Measurements from ENCODE around the gene TMEM132D. TPM values are rescaled to one million over a fixed set of nuclear protein-coding genes. Genes with fewer than 3 reads are reported as not detected.

The TMEM132D gene
- total and polyA plus RNA-seq, 4 donors: 0.01 to 0.14 (median 0.08) TPM

- TF ChIP-seq NR2F2 (IDR thresholded peaks at IDR 0.05): no peak
- no peak for TF ChIP-seq JUND (IDR thresholded peaks at IDR 0.05)
- TF ChIP-seq EGR1 (IDR thresholded peaks at IDR 0.05; ENCODE audit: low read depth in 2 of 2): no peak
- no peak for TF ChIP-seq YY1 (IDR thresholded peaks at IDR 0.05)
- no peak for TF ChIP-seq FOXA2 (IDR thresholded peaks at IDR 0.05)
- TF ChIP-seq SP1 (IDR thresholded peaks at IDR 0.05): no peak
- no peak for TF ChIP-seq REST (IDR thresholded peaks at IDR 0.05)
- Histone ChIP-seq H3K9me3 (ENCODE audit: control insufficient read depth in 4 of 4, low read length in 3 of 4) (no peaks in the 10 kb centered on the region), H3K36me3 (ENCODE audit: control insufficient read depth in 4 of 4, insufficient read depth in 3 of 4, low read depth in 1 of 4, low read length in 3 of 4) (no peaks in the 10 kb centered on the region), H3K27ac (ENCODE audit: low read depth in 1 of 2, low read length in 2 of 2) (no peak overlapping the region), H3K27me3 (ENCODE audit: control insufficient read depth in 4 of 4, insufficient read depth in 4 of 4, low read length in 3 of 4) (no peaks in the 10 kb centered on the region), H3K4me1 (ENCODE audit: control insufficient read depth in 4 of 4, insufficient read depth in 4 of 4, low read length in 3 of 4) (no peaks in the 10 kb centered on the region), H3K4me3 (ENCODE audit: low read depth in 1 of 3, low read length in 3 of 3) (no peak overlapping the region), H3K9ac (ENCODE audit: low read depth in 1 of 2, low read length in 2 of 2) (no peak overlapping the region)
- 89% methylated on average over 3 of the region's 3 CpGs for WGBS
- no peak for DNase-seq (ENCODE audit: low spot score)
These were observed 767.0 kb downstream of the TMEM132D start for GRCh38 chr12:129136694-129137325.

GRCh38 chr12:129127771-129128170 is 776.1 kb downstream of the TMEM132D start:
- 88% methylated on average over 12 of the region's 12 CpGs for WGBS
- H3K27ac ChIP-seq (ENCODE audit: low read depth in 1 of 2, low read length in 2 of 2): no peak overlapping the region
- DNase-seq (ENCODE audit: low spot score): no peak
- H3K27me3 ChIP-seq (ENCODE audit: control insufficient read depth in 4 of 4, insufficient read depth in 4 of 4, low read length in 3 of 4): peaks cover 0 to 5% (median 0%) of the 10 kb centered on the region in 4 donors
- H3K4me1 ChIP-seq (ENCODE audit: control insufficient read depth in 4 of 4, insufficient read depth in 4 of 4, low read length in 3 of 4): no peaks in the 10 kb centered on the region
- H3K4me3 ChIP-seq (ENCODE audit: low read depth in 1 of 3, low read length in 3 of 3): no peak overlapping the region
- H3K9me3 ChIP-seq (ENCODE audit: control insufficient read depth in 4 of 4, low read length in 3 of 4): no peaks in the 10 kb centered on the region
- TF ChIP-seq HNF4G (IDR thresholded peaks at IDR 0.05) (no peak), TAF1 (conservative IDR thresholded peaks at IDR 0.05) (no peak), SP1 (IDR thresholded peaks at IDR 0.05) (no peak), NR2F2 (IDR thresholded peaks at IDR 0.05) (no peak), ZBTB33 (IDR thresholded peaks at IDR 0.05) (no peak), ATF3 (IDR thresholded peaks at IDR 0.05) (no peak)
- H3K36me3 ChIP-seq (ENCODE audit: control insufficient read depth in 4 of 4, insufficient read depth in 3 of 4, low read depth in 1 of 4, low read length in 3 of 4): no peaks in the 10 kb centered on the region
- H3K9ac ChIP-seq (ENCODE audit: low read depth in 1 of 2, low read length in 2 of 2): no peak overlapping the region

- H3K4me1 ChIP-seq (ENCODE audit: control insufficient read depth in 4 of 4, insufficient read depth in 4 of 4, low read length in 3 of 4): no peaks in the 10 kb centered on the region
- 83% methylated on average over 9 of the region's 9 CpGs for WGBS
- no peak for DNase-seq (ENCODE audit: low spot score)
- no peaks in the 10 kb centered on the region for H3K9me3 ChIP-seq (ENCODE audit: control insufficient read depth in 4 of 4, low read length in 3 of 4)
- H3K9ac ChIP-seq (ENCODE audit: low read depth in 1 of 2, low read length in 2 of 2): no peak overlapping the region
- no peaks in the 10 kb centered on the region for H3K36me3 ChIP-seq (ENCODE audit: control insufficient read depth in 4 of 4, insufficient read depth in 3 of 4, low read depth in 1 of 4, low read length in 3 of 4)
- H3K27ac ChIP-seq (ENCODE audit: low read depth in 1 of 2, low read length in 2 of 2): no peak overlapping the region
- no peak overlapping the region for H3K4me3 ChIP-seq (ENCODE audit: low read depth in 1 of 3, low read length in 3 of 3)
- H3K27me3 ChIP-seq (ENCODE audit: control insufficient read depth in 4 of 4, insufficient read depth in 4 of 4, low read length in 3 of 4): peaks cover 0 to 5% (median 0%) of the 10 kb centered on the region in 4 donors
- no peak for TF ChIP-seq HNF4A (conservative IDR thresholded peaks at IDR 0.05)
- no peak for TF ChIP-seq TAF1 (conservative IDR thresholded peaks at IDR 0.05)
- no peak for TF ChIP-seq JUND (IDR thresholded peaks at IDR 0.05)
- no peak for TF ChIP-seq FOXA1 (IDR thresholded peaks at IDR 0.05)
- no peak for TF ChIP-seq HNF4G (IDR thresholded peaks at IDR 0.05)
- no peak for TF ChIP-seq RXRA (IDR thresholded peaks at IDR 0.05)
- no peak for TF ChIP-seq ZBTB33 (IDR thresholded peaks at IDR 0.05)
- no peak for TF ChIP-seq SP1 (IDR thresholded peaks at IDR 0.05)
- TF ChIP-seq YY1 (IDR thresholded peaks at IDR 0.05): no peak
- no peak for TF ChIP-seq ATF3 (IDR thresholded peaks at IDR 0.05)
- no peak for TF ChIP-seq FOXA2 (IDR thresholded peaks at IDR 0.05)
- no peak for TF ChIP-seq CTCF (IDR thresholded peaks at IDR 0.05; ENCODE audit: low read depth, low read length, missing input control)
- no peak for TF ChIP-seq NR2F2 (IDR thresholded peaks at IDR 0.05)
- TF ChIP-seq MAX (IDR thresholded peaks at IDR 0.05): no peak
These were observed 776.6 kb downstream of the TMEM132D start for GRCh38 chr12:129127211-129127610.

Measured in liver (tissue), 9 donors.